GM12878 (cell line): ENCODE results near the gene CDH18. TPM values are rescaled to one million over a fixed set of nuclear protein-coding genes. Genes with fewer than 3 reads are reported as not detected.

Source experiments
- ATAC-seq: fragments of 200-7000 bp; cut with Tn5 transposase; 3 replicates; pipeline ENCODE4 v1.9.1; 2020; ENCODE audit warnings: mild to moderate bottlenecking, moderate library complexity
- BruUV-seq: library from RNA; stranded (reverse); fragments of 400-500 nt; replicated peaks from 2 replicates; lab custom pipeline; 2021; lab: Mats Ljungman, UMichigan
- CTCF ChIA-PET: fragments of 300-600 bp; sonication (Branson Sonifier 250); formaldehyde crosslinking; extraction: SDS; loops from one replicate; lab custom pipeline; 2021; ENCODE audit warnings: inconsistent platforms; lab: Yijun Ruan, JAX
- POLR2A ChIA-PET: fragments of 350-600 bp; formaldehyde crosslinking; extraction: SDS; loops from one replicate; lab custom pipeline; 2021; ENCODE audit warnings: inconsistent platforms; lab: Charles Lee
- RAD21 ChIA-PET: fragments of 300-600 bp; sonication (Branson Sonifier 250); formaldehyde crosslinking; loops from one replicate; lab custom pipeline; 2023; ENCODE audit warnings: antibody characterized with exemption; ENCODE audit not compliant: unreplicated experiment; lab: Charles Lee
- SMC1A ChIA-PET: fragments of 300-600 bp; sonication (Branson Sonifier 250); formaldehyde crosslinking; loops from one replicate; lab custom pipeline; 2023; ENCODE audit not compliant: unreplicated experiment, uncharacterized antibody; lab: Charles Lee
- DNase-seq: peaks from one replicate; pipeline ENCODE4 v3.0.0-alpha.2; 2011; ENCODE audit warnings: low read depth, low spot score
- FAIRE-seq: peaks from 3 replicates; lab custom pipeline; 2011; peaks lifted over from hg19 to GRCh38; lab: Jason Lieb, UNC
- H2AFZ ChIP-seq: 2 replicates; pipeline ENCODE4 v1.6.0; 2011; ENCODE audit warnings: low read depth, low read length, control low read depth; ENCODE audit not compliant: control insufficient read depth
- H3K27ac ChIP-seq: 2 replicates; pipeline ENCODE4 v1.5.1; 2011; ENCODE audit warnings: control low read depth; ENCODE audit not compliant: control insufficient read depth, insufficient read depth
- H3K27me3 ChIP-seq, 2 experiments: replicated peaks in 1 of 2; 2 replicates each; pipeline versions ENCODE4 v1.6.0 to v1.6.1; 2011; ENCODE audit warnings: low read length in 1 of 2; ENCODE audit not compliant: control insufficient read depth in 2 of 2, insufficient read depth in 2 of 2
- H3K36me3 ChIP-seq, 2 experiments: 2 replicates each; pipeline ENCODE4 v1.5.1; 2011; ENCODE audit warnings: low read length in 1 of 2; ENCODE audit not compliant: control insufficient read depth in 2 of 2, insufficient read depth in 2 of 2
- H3K4me1 ChIP-seq: 2 replicates; pipeline ENCODE4 v1.6.1; 2011; ENCODE audit warnings: mild to moderate bottlenecking, low read length, moderate library complexity, mixed read lengths; ENCODE audit not compliant: control insufficient read depth, insufficient read depth
- H3K4me2 ChIP-seq: 2 replicates; pipeline ENCODE4 v1.6.0; 2011; ENCODE audit warnings: control low read depth; ENCODE audit not compliant: control insufficient read depth, insufficient read depth
- H3K4me3 ChIP-seq: fragments of 200-600 bp; sonication (generic); 2 replicates; pipeline ENCODE4 v1.5.1; 2016
- H3K79me2 ChIP-seq: 2 replicates; pipeline ENCODE4 v1.6.0; 2011; ENCODE audit warnings: low read length; ENCODE audit not compliant: control insufficient read depth, insufficient read depth
- H3K9ac ChIP-seq: 2 replicates; pipeline ENCODE4 v1.8.0; 2011; ENCODE audit warnings: low read length, control low read depth, mixed read lengths; ENCODE audit not compliant: control insufficient read depth, insufficient read depth
- H3K9me3 ChIP-seq: replicated peaks from 3 replicates; pipeline ENCODE4 v1.5.1; 2011; ENCODE audit warnings: mild to moderate bottlenecking, low read length; ENCODE audit not compliant: control insufficient read depth, insufficient read depth
- H4K20me1 ChIP-seq: 2 replicates; pipeline ENCODE4 v1.6.0; 2011; ENCODE audit not compliant: control insufficient read depth, insufficient read depth
- BCLAF1 ChIP-seq: fragments of 450-650 bp; IDR thresholded peaks from 2 replicates; pipeline ENCODE4 v1.6.1; 2017; ENCODE audit warnings: antibody characterized with exemption, mild to moderate bottlenecking, moderate library complexity
- ESRRA ChIP-seq: IDR thresholded peaks from 2 replicates; pipeline ENCODE4 v1.6.1; 2012; ENCODE audit warnings: mild to moderate bottlenecking, low read length, improper control_type of control experiment
- IKZF1 ChIP-seq: fragments of 450-650 bp; conservative IDR thresholded peaks from 2 replicates; pipeline ENCODE4 v1.6.1; 2017; ENCODE audit warnings: antibody characterized with exemption, mild to moderate bottlenecking
- TBL1XR1 ChIP-seq: IDR thresholded peaks from 2 replicates; pipeline ENCODE4 v1.6.1; 2012; ENCODE audit warnings: low read depth, low read length, improper control_type of control experiment
- YY1 ChIP-seq: IDR thresholded peaks from 2 replicates; pipeline ENCODE4 v1.6.1; 2011; ENCODE audit warnings: low read depth, mild to moderate bottlenecking, low read length
- ZSCAN29 ChIP-seq: fragments of 450-650 bp; IDR thresholded peaks from 2 replicates; pipeline ENCODE4 v1.6.1; 2017; ENCODE audit warnings: mild to moderate bottlenecking, moderate library complexity
- WGBS: methylation state at CpG from one replicate; pipeline ENCODE4 v1.1.6; 2016; ENCODE audit warnings: low lambda C conversion rate; ENCODE audit not compliant: insufficient replicate concordance, insufficient coverage; ENCODE audit errors: missing lambda C conversion rate; 5-methylcytosine and 5-hydroxymethylcytosine counted together
- in situ Hi-C: fragments of 300-500 bp; cut with MboI; formaldehyde crosslinking; loops from 9 replicates; pipeline ENCODE4 v1.14.3; 2018; ENCODE audit warnings: mixed read lengths
- intact Hi-C: fragments of 100-400 bp; cut with micrococcal nuclease; formaldehyde crosslinking; loops from one replicate; pipeline ENCODE4 v1.14.2; 2022; ENCODE audit not compliant: unreplicated experiment
- polyA plus RNA-seq, 11 experiments: library from polyadenylated mRNA; depleted of rRNA in 4 of 11; unstranded in 6 of 11; stranded (reverse) in 5 of 11; fragments of >200 nt; fragmentation: Nextera tagmentation in 4 of 11; fragmentation: Illumina TruSeq in 1 of 11; extraction: Ambion mirVana in 4 of 11; extraction: Trizol in 1 of 11; gene quantifications; 1 replicate in 1 of 11; 2 replicates in 10 of 11; pipeline versions ENCODE4 v1.2.1 to v1.2.3, GENCODE V29; 2011 to 2016; ENCODE audit warnings: inconsistent platforms in 2 of 11, missing spikeins in 2 of 11, low read depth in 1 of 11
- total RNA-seq, 4 experiments: library from RNA; depleted of rRNA in 3 of 4; stranded (reverse); fragments of >200 nt in 3 of 4; fragmentation: Illumina TruSeq in 1 of 4; extraction: Trizol in 1 of 4; gene quantifications; 2 replicates each; pipeline versions ENCODE4 v1.2.1 to v1.2.3, GENCODE V29; 2013 to 2021

Gene CDH18
- total and polyA plus RNA-seq, 10 of the 15 experiments (the other 5 are each of a cell fraction or from before 2014, with no cell fraction given) = 0.41 TPM; not detected in 9

- 0% methylated on average over 1 of the region's 1 CpG for WGBS
- no peaks in the 10 kb centered on the region for H3K4me1 ChIP-seq
- no peak overlapping the region for H3K9ac ChIP-seq
- no peaks in the 10 kb centered on the region for H4K20me1 ChIP-seq
- RAD21 ChIA-PET = no interaction called here
- FAIRE-seq = no peak
- H3K4me2 ChIP-seq = no peak overlapping the region
- ATAC-seq = no peak
- H3K36me3 ChIP-seq = no peaks in the 10 kb centered on the region
- no peak for TF ChIP-seq YY1
- TF ChIP-seq TBL1XR1 = no peak
- TF ChIP-seq ZSCAN29 = no peak
- no peak for TF ChIP-seq ESRRA
- TF ChIP-seq IKZF1 = no peak
- no peak for TF ChIP-seq BCLAF1
- TF ChIP-seq, all 136 proteins: peak for 0
- ChIA-PET POLR2A (no interaction called here), SMC1A (interaction anchor here (1.3 kb wide), 1 partner anchor 29 kb away, joined by 3 read pairs; no protein-coding TSS in a partner anchor), CTCF (no interaction called here)
- in situ Hi-C loops (no loop called here), intact Hi-C loops (no loop called here)
- H3K9me3 ChIP-seq = no peaks in the 10 kb centered on the region
- no peak overlapping the region for H2AFZ ChIP-seq
- no TSS peak for BruUV-seq
- no peaks in the 10 kb centered on the region for H3K27me3 ChIP-seq
- no peak overlapping the region for H3K4me3 ChIP-seq
- no peak overlapping the region for H3K27ac ChIP-seq
- no peaks in the 10 kb centered on the region for H3K79me2 ChIP-seq
- no peak for DNase-seq
Observed at GRCh38 chr5:19615661-19616060, 372.3 kb downstream of the CDH18 start.
